Keratinocyte (primary cell): ENCODE results near the gene PTPRR. TPM values are rescaled to one million over a fixed set of nuclear protein-coding genes. Genes with fewer than 3 reads are reported as not detected.

ENCODE experiments used
- DNase-seq: peaks from one replicate; pipeline ENCODE4 v3.0.0-alpha.2; 2011; ENCODE audit warnings: low read depth, missing footprints, low spot score
- FAIRE-seq: peaks from 2 replicates; lab custom pipeline; 2011; peaks lifted over from hg19 to GRCh38; lab: Jason Lieb, UNC
- H2AFZ ChIP-seq: 2 replicates; pipeline ENCODE4 v1.6.0; 2012; ENCODE audit warnings: low read length, control low read depth, inconsistent platforms; ENCODE audit not compliant: control insufficient read depth
- H3K27ac ChIP-seq: 2 replicates; pipeline ENCODE4 v1.5.1; 2011; ENCODE audit warnings: low read length; ENCODE audit not compliant: control insufficient read depth, insufficient read depth
- H3K27me3 ChIP-seq: 3 replicates; pipeline ENCODE4 v1.6.0; 2011; ENCODE audit warnings: low read length; ENCODE audit not compliant: control insufficient read depth, insufficient read depth; ENCODE audit errors: extremely low read depth
- H3K36me3 ChIP-seq, 2 experiments: 2 replicates in 1 of 2; 3 replicates in 1 of 2; pipeline ENCODE4 v1.5.1; 2011; ENCODE audit warnings: low read length in 2 of 2, mild to moderate bottlenecking in 1 of 2; ENCODE audit not compliant: control insufficient read depth in 2 of 2, insufficient read depth in 2 of 2; ENCODE audit errors: extremely low read depth in 1 of 2
- H3K4me1 ChIP-seq: 3 replicates; pipeline ENCODE4 v1.5.1; 2011; ENCODE audit warnings: low read length; ENCODE audit not compliant: control insufficient read depth, insufficient read depth; ENCODE audit errors: extremely low read depth
- H3K4me2 ChIP-seq: 3 replicates; pipeline ENCODE4 v1.6.0; 2011; ENCODE audit warnings: low read depth, low read length; ENCODE audit not compliant: control insufficient read depth, insufficient read depth; ENCODE audit errors: extremely low read depth
- H3K4me3 ChIP-seq, 3 experiments: fragments of 200-600 bp in 1 of 3; sonication (generic) in 1 of 3; 2 replicates in 2 of 3; 3 replicates in 1 of 3; pipeline ENCODE4 v1.5.1; 2011 to 2016; ENCODE audit warnings: low read length in 3 of 3, mild to moderate bottlenecking in 3 of 3, control low read depth in 2 of 3, inconsistent platforms in 1 of 3, low read depth in 1 of 3, mixed read lengths in 1 of 3, mixed run types in 1 of 3, moderate library complexity in 1 of 3; ENCODE audit not compliant: control insufficient read depth in 2 of 3, insufficient read depth in 2 of 3; ENCODE audit errors: extremely low read depth in 1 of 3
- H3K79me2 ChIP-seq: 2 replicates; pipeline ENCODE4 v1.6.0; 2012; ENCODE audit warnings: low read length; ENCODE audit not compliant: control insufficient read depth, insufficient read depth
- H3K9ac ChIP-seq: 3 replicates; pipeline ENCODE4 v1.6.0; 2011; ENCODE audit warnings: low read length; ENCODE audit not compliant: control insufficient read depth, insufficient read depth; ENCODE audit errors: extremely low read depth
- H3K9me1 ChIP-seq: 3 replicates; pipeline ENCODE4 v1.6.0; 2011; ENCODE audit warnings: low read length; ENCODE audit not compliant: control insufficient read depth, insufficient read depth; ENCODE audit errors: extremely low read depth
- H3K9me3 ChIP-seq: 2 replicates; pipeline ENCODE4 v1.5.1; 2012; ENCODE audit warnings: low read depth, low read length; ENCODE audit not compliant: control insufficient read depth
- H4K20me1 ChIP-seq: 3 replicates; pipeline ENCODE4 v1.6.0; 2011; ENCODE audit warnings: low read length; ENCODE audit not compliant: control insufficient read depth, insufficient read depth; ENCODE audit errors: extremely low read depth
- CTCF ChIP-seq, 3 experiments: IDR thresholded peaks in 1 of 3; conservative IDR thresholded peaks in 1 of 3; optimal IDR thresholded peaks in 1 of 3; 2 replicates in 2 of 3; 3 replicates in 1 of 3; pipeline versions ENCODE3 to v1.5.1; 2011; ENCODE audit warnings: low read length in 3 of 3, mild to moderate bottlenecking in 3 of 3, moderate library complexity in 2 of 3, control low read depth in 1 of 3, inconsistent platforms in 1 of 3; ENCODE audit not compliant: insufficient read depth in 2 of 3; ENCODE audit errors: extremely low read depth in 1 of 3
- EZH2 ChIP-seq: IDR thresholded peaks from one replicate; pipeline ENCODE4 v1.6.1; 2012; ENCODE audit warnings: inconsistent platforms, mild to moderate bottlenecking, low read length, moderate library complexity
- dilution Hi-C: fragments of 300-500 bp; cut with MboI; formaldehyde crosslinking; loops from one replicate; pipeline ENCODE4 v1.7.0; 2020; ENCODE audit warnings: low sequenced_read_pairs; ENCODE audit not compliant: extremely low pct_ligation_motif_present
- polyA plus RNA-seq, 5 experiments: library from polyadenylated mRNA; depleted of rRNA in 3 of 5; stranded (reverse) in 3 of 5; stranded (forward) in 1 of 5; unstranded in 1 of 5; fragments of >200 nt; gene quantifications; 1 replicate in 1 of 5; 2 replicates in 3 of 5; 3 replicates in 1 of 5; pipeline versions ENCODE4 v1.2.1 to v1.2.3, GENCODE V29; 2011 to 2012; ENCODE audit warnings: missing spikeins in 2 of 5, low read depth in 1 of 5, low replicate concordance in 1 of 5

PTPRR gene
- polyA plus RNA-seq, 1 donor (not counting 4 experiments of a cell fraction or from before 2014, with no cell fraction given): 3.1 TPM

DNA sequence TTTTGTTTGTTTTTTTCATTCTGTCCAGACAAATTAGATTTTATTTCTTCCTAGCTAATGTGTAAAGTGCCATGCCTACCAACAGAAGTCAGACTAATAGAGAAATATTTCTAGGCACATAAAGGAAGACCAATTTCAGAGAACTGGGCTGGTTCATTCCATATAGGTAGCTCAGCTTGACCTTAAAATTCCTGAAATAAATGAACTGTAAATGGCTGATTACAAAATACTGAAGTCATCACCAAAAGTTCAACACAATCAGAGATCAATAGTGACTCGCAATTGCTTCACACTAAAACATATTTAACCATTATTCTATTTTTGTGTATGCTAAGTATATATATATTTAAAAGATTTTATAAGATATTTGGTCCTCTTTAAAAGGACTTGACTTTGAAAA is 317.5 kb downstream of the PTPRR start:
- Histone ChIP-seq H3K4me2 (no peak overlapping the region), H3K27ac (no peak overlapping the region), H3K79me2 (no peaks in the 10 kb centered on the region), H3K36me3 (no peaks in the 10 kb centered on the region), H3K9me1 (no peaks in the 10 kb centered on the region), H4K20me1 (no peaks in the 10 kb centered on the region), H3K27me3 (no peaks in the 10 kb centered on the region), H2AFZ (no peak overlapping the region), H3K9me3 (no peaks in the 10 kb centered on the region), H3K9ac (no peak overlapping the region), H3K4me3 (no peak overlapping the region), H3K4me1 (peaks cover 6% of the 10 kb centered on the region)
- dilution Hi-C loops: no loop called here
- FAIRE-seq: no peak
- no peak for TF ChIP-seq EZH2
- no peak for TF ChIP-seq CTCF (optimal IDR thresholded peaks at IDR 0.05 in 1 of 3, IDR thresholded peaks at IDR 0.05 in 1 of 3, conservative IDR thresholded peaks at IDR 0.05 in 1 of 3; ENCODE audit: extremely low read depth in 1 of 3, insufficient read depth in 2 of 3, low read length in 3 of 3)
- DNase-seq: no peak

DNA sequence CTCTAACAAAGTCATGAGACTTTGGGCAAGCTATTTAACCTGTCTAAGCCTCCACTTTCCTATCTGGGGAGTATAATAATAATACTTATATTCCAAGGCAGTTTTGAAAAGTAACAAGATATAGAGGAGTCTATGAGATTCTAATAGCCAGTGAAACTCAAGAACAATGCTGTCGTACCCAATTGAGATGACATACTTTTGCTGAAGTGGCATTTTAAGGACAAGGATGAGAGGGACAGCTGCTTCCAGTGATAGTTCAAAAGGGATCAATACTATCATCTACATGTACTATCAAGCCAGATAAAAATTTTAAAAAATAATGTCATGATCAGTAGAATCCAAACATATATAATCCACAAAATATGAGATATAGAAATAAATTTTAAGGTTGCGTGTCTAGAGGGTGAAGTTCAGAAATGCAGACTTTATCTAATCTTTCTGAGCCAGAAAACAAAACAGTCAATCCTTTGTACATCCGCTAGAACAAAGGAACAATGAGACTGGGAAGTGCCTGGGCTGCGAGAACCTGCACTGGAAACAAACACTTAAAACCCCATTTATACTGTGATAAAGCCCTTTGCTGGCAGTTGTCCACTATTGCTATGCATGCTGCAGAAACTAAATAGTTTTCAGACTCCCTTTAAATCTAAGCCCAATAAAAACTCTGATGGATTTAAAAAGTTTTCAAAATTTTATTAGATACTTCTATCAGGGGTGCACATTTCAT is 321.9 kb downstream of the PTPRR start:
- no peaks in the 10 kb centered on the region for H3K9me3 ChIP-seq
- H3K9me1 ChIP-seq: no peaks in the 10 kb centered on the region
- no peaks in the 10 kb centered on the region for H3K27me3 ChIP-seq
- no peaks in the 10 kb centered on the region for H3K36me3 ChIP-seq
- TF ChIP-seq EZH2 (no peak), CTCF (optimal IDR thresholded peaks at IDR 0.05 in 1 of 3, IDR thresholded peaks at IDR 0.05 in 1 of 3, conservative IDR thresholded peaks at IDR 0.05 in 1 of 3; ENCODE audit: extremely low read depth in 1 of 3, insufficient read depth in 2 of 3, low read length in 3 of 3) (no peak)
- no peak overlapping the region for H3K27ac ChIP-seq
- no peak overlapping the region for H3K4me2 ChIP-seq
- no peaks in the 10 kb centered on the region for H3K4me1 ChIP-seq
- H2AFZ ChIP-seq: no peak overlapping the region
- FAIRE-seq (no peak), DNase-seq (no peak)
- no peaks in the 10 kb centered on the region for H4K20me1 ChIP-seq
- no peak overlapping the region for H3K4me3 ChIP-seq
- no peaks in the 10 kb centered on the region for H3K79me2 ChIP-seq
- dilution Hi-C loops: no loop called here
- H3K9ac ChIP-seq: no peak overlapping the region
